Kidney glomerular epithelial cell (primary cell): ENCODE data around the gene CYP26B1.

Source experiments
- DNase-seq: peaks from one replicate; lab custom pipeline; 2025; lab: John Stamatoyannopoulos, UW

Gene CYP26B1

DNA sequence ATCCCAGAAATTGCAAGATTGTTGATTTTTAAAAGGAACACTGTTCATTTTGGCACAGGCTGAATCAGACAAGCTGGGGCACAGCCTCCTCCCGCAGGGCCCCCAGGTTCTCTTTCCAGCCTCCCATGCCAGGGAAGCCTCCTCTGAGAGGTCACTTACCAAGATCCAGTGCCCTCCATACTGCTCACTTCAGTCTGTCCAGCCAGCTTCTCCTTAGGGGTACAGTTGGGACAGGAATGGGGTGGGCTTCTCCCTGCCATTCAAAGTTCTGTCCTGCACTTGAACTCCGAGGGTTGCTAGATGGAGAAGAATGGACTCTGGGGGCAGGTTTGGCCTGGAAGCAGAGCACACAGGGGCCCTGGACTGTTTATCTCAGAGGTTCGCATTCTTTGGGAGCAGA is 7.5 kb upstream of the CYP26B1 start:
- DNase-seq = no peak

DNA sequence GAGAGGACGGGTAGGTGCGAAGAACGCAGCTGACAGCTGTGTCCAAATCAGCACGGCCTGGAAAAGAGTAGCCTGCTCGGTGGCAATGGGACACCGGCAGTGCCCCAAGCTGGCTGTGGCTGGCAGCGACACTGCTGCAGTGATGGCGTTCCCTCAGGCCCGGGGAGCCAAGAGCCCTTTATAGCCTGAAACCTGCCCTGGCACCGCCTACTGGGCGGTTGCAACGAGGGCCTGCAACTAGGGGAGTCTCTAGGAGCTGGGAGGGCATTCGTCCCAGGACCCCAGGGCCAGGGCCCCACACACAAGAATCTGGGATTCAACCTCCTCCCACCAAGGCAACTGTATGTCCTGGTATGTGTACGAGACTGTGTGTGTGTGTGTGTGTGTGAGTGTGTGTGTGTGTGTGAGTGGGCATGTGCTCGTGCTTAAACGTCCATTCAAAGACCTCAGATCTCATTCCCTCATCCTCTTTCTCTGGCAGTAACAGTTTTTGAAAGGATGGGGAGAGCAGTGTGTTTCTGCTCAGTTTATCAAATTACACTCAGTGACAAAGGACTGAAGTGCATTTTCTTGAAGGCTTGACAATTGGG is 6.8 kb upstream of the CYP26B1 start:
- no peak for DNase-seq

DNA sequence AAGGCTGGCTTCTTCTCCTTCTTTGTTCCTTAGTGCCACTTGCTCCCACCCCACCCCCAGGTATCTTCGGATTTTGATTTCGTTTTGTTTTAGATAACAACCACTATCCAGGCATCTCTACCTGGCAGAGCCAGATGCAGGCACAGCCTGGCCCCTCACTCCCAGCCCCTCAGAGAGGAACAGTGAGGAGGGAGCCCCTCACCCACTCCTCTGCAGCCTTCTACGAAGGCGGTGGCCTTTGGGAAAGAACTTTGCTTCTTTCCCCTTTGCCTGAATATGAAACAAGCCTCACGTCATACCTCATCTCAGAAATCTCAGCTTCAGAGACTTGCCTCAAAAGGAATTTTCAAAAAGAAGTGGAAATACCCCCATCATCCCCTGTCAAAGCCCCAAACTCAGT is 6.3 kb upstream of the CYP26B1 start:
- no peak for DNase-seq

DNA sequence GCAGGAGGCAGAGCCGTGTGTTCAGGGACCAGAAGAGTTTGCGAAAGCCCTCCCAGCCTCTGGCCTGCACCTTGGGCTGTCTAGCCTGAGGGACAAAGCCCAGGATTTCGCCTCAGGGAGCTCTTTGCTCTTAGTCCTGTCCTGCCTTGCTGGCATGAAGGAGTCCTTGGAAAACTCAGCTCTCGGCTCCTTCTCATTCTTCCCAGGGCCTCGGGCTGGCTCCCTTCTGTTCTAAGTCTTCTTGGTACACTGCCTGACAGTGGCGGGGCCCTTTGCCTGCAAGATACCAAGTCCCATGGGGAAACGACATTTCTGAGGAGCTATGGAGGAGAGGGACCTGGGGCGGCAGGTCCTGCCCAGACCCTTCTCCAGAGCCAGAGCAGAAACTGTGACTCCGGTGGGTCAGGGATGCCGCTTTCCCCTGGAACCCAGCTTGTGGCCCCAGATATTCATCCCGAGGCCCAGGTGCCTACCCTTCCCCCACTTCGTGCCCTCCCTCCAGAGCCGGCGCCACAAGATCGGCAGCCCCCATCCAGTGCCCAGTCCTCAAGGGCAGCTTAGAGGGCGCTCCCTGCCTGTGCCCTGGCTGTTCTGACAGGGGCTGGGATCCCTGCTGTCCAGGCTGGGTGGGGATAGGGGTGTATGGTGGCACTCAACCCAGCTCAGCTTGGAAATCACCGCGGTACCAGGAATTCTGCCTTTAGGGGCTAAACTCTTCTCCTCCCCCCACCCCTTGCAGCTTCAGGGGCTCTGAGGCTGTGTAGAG is 5.5 kb upstream of the CYP26B1 start:
- no peak for DNase-seq

DNA sequence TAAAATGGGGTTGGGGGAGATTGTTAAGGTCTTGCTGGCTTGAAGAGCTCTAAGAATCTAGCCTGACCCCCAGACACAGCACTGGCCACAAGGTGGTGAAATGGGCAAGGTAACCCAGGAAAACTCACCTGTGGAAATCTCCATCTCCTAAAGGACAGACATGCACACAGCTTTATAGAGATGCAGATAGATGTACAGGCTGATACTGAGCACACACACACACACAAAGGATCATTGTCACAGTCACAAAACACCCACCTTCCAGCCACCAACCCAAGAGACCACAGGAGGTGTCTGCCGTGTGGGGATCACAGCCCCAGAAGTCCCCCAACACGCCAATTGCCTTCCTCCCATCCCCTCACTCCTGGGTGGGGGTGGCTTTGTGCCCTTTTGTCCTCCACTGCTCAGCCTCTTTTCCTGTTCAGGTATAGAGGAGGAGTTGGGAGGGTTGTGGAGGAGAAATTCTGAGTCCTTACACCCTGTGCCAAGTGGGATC is 3.2 kb upstream of the CYP26B1 start:
- no peak for DNase-seq

DNA sequence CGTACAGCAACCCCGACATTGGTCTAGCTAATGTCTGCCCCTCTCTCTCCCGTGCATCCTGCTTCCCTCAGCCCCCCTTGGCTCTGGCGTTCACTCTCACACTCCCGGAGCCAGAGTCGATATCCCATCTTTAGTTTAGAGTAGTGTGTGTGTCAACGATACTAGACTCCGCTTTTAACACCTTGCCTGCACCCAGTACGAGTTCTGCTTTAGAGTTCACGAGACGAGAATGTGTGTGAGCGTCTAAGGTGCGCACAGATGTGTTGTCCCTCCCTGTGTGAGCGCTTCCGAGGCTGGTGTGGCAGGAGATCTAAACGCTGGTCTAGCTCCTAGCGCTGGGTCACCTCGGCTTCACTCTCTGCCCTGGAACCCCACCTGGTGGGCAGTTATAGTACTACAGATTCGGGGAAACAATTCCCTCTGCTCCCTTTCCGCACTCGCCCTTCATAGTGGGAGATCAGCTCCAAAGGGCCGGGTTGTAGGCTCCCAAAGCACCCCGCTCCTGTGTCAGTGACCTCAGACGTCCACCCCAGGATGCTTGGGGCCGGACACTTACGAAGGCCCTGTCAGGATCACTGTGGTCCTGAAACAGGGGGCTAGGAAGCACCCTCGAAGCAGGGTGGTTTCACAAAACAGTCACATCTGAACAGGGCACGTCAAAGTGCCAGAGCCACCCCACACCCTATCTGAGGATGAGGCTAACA is 2.6 kb upstream of the CYP26B1 start:
- peak; percentile 84 for DNase-seq

DNA sequence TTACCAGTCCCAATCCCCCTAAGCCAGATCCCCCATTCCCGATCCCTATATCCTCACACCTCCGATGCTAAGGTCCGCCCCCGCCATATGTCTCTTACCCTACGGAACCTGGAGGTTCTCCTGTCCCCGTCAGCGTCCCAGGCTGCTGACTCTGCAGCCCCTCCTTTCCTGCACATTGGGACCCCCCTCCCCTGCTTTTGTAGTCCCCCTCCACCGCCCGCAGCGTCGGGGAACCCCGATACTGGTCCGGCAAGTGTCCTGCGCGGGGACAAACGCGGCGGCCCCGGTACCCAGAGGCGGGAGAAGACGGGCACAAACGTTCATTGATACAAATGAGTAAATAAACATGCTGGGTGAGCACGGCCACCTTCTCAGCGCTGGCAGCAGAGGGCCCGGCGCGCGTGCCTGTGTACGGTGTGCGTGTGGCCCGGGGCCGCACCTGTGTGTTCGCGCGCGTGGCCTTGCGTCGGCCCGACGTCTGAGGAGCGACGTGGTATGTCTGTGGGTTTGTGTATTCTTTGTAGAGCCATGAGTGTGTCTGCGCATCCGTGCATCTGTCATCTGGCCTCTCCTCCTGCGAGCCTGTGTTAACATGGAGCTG is 2.0 kb upstream of the CYP26B1 start:
- no peak for DNase-seq

DNA sequence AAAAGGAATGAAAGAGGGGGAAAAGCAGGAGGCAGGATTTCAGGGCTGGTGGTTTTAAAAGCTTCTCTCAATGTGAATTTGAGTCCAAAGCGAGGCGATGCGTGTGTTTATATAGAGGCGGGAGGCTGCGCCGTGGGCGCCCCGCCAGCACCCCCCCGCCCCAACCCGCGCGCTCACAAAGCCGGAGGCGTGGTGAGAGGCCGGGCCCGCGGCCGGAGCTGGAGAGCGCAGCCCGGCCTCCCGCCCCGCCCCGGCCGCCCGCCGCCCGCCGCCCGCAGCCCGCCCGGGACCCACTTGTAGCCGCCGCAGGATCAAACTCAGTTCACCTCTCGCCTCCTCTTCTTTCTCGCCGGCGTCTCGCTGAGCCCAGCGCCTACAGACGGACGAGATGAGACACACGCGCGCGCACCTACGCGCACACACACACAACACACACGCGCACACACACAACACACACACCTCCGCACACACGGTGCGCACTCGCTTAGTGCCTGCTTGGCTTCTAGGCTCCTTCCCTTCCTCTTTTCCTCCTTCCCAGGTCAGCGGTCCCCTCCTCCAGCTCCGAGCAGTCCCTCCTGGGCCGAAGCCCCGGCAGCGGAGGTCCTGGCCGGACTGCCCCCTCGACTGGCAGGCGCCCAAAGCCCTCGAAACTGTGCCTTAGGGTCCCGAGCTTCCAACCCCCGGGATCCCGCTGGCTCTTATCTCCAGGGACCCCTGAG is 1.3 kb upstream of the CYP26B1 start:
- DNase-seq = no peak

DNA sequence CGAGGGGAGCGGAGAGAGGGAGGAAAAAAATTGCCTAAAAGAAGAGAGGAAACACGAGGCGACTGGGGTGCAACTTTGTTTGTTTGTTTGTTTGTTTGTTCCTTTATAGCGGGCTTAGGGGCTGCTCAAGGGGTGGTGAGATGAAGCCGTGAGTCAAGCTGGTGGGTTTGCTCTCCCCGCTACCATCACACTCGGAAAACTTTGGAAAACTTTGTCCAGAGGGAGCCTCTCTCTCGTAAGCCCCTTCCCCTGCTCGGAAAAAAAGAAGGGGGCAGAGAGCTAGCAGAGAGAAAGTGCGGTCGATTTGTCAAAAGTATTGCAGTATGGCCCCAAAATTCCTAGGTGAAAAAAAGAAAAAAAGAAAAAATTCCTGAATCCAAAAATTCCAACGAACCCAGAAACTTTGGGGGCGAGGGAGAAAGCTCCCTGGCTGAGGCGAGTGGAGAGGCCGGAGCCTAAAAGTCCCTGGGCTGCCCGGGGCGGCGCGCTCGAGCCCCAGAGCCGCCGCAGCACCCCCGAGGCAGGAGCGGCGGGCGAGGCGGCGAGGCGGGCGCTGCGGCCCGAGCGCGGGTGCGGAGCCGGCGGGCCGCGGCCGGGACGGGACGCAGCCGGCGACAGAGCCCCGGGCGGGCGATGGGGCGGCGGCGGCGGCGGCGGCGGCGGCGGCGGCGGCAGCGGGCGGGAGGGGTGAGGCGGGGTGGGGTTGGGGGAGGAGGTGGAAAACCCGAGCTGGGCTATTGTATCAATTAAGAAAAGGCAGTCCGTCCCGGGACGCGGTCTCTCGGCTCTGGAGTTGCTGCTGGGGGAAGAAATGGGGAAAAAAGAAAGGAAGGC is 558 bp upstream of the CYP26B1 start:
- no peak for DNase-seq

DNA sequence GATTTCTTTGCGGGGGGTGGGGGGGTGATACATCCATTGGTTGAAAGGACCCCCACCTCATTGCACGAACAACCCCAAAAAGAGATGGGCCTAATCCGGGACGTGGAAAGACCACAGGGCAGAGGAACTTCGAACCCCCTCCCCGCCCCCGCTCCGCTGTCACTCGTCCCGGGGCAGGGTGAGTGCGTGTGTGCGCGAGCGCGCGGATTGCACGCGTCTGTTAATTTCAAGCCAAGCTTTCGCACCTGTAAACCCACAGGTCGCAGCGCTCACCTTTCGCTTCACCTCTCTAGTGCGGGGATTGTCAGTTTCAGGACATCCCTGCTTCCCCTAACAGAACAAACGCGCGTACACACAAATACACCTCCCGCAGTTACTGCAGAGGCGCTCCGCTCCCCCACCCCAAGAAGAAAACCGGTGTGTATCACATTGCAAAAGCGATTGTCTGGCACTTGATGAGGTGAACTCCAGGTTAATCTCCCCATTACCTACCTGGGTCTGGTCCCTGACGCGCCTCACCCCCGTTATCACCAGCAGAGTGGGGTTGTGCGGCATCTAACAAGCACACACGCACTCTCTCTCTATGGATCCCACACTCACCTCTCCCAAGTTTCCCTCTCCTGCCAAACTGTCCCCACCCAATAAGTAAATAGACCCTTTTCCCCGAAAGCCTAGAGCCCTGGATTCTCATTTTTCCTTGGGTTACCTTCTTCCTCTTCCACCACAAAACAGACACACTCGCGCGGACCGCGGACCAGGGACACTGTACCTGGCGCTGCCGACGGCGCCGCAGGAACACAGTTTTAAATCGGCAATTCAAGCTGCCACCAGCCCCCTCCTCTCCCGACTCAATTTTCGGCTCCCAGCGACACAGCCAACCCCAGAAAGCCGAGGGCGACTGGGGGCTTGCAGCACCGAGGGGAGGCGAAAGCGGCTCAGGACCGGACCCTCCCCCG is 1.0 kb downstream of the CYP26B1 start:
- DNase-seq = no peak

DNA sequence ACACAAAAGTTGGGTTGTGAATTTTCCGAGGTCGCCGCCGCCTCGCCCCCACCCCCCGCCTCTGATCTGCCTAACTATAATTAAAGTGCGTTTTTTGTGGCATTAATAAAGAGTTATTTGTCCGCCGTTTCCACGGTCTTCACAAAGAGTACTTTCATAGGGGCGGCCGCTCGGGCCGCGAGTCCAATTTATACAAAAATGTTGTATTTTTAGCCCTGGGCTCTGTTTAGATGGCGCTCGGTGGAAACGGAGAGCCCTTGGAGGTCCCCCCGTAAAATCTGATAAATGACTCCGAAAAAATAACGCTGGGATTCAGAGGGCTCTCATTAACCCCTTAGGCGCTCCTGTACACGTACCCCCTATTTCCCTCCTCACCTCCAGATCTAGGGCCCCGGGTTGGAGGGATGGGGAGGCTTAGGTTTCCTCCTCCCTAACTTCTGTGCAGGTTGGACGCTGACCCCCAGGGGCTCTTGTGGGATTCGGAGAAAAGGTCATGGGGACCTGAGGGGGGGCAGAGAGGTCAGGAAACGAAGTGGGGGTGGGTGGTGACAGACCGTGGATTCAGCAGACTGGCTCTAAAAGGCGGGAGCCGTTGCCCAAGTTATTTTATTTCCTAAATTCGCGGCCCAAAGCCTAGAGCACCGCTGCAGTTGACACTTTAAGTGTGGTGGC is 1.9 kb downstream of the CYP26B1 start:
- no peak for DNase-seq

DNA sequence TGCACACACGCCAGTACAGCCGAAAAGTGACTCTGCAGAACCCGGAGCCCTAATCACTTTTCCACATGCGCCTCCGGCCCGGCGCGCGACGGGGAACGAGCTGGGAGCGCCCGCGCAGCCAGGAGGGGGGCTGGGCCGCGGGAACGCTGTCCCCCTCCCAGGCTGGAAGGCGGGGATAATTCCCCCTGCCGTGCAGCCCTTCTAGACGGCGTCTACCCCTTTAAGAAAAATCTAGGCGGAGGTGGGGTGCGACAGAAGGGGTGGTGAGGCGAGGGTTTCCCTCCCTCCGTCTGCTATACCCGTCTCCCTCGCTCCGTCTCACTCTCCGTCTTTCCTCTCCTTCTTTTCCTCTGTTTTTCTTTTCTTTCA is 2.4 kb downstream of the CYP26B1 start:
- DNase-seq = no peak

DNA sequence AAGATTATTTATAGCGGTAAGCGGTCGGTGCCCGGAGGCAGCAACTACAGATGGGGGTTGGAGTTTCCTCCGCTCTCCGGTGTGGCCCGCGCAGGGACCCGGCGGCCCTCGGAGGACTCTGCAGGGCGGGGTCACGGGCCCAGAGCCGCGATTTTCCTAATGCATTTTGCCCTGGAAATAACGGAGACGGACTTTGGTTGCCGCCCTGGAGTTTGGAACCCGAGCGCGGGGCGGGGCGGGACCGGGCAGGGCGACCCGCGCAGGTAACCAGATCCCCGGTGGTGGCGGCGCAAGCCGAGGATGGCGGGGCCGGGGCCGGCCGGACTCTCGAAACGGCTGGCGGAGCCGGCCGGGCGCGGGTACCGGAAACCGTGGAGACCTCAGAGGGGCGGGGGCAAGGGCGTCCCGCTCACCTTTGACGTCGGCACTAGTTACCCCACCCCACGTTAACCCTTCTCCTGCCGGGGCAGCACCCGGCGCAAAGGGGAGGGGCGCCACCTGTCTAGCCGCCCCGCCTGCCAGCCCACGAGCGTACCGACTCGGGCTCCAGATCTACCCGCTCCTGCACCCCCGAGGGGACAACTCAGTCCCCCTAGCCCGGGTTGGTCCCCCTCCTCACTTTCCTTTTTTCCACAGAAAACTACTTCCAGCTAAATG is 2.9 kb downstream of the CYP26B1 start:
- DNase-seq = no peak

DNA sequence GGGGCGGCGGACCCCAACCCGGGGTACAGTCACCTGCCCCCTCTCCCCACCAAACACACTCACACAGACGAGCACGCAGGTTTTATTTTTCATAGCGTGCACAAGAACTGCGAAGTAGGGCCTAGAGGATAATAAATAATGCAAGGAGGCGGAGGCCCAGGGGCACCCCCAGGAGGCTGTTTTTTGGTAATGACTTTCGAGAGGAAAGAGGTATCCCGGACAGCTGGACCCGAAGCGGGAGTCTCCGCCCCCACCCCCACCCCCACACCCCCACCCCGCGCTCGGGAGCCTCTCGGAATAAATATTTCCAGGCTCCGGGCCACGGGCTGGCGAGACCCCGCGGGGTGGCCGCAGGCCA is 3.4 kb downstream of the CYP26B1 start:
- no peak for DNase-seq

DNA sequence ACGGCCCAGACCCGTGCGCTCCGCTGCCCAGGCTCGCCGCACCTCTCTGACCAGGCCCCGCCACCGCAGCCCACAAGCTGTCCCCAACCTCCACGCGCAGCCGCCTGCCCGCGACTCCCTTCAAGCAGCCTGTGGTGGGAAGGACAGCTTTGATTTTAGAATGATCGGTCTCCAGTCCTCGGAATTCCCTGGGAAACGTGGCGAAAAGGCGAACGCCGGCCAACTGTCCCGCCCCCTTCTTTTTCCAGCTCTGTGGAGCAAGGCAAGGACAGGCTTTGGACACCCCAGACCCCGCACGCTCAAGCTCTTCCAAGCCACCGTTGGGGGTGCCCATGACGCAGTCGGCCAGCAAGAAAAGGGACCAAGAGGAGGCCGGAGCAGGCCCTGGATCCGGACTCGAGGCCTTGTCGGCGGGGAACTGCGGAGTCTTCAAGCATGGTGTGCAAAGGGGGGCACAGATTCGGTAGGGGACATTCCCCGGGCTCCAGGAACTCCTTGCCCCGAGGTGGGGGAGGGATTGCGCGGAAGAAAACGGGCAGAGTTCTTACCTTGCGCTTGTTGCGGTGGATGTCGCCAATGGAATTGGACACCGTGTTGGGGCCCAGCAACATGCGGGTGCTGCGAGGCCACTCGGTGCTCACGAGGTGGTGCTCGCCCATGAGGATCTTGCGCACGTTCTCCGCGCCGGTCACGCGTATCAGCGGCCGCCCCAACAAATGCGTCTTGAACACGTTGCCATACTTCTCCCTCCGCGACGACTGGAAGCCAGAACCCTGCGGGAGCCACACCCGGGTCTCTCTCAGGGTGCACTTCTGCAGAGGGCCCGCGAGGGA is 4.0 kb downstream of the CYP26B1 start:
- no peak for DNase-seq

DNA sequence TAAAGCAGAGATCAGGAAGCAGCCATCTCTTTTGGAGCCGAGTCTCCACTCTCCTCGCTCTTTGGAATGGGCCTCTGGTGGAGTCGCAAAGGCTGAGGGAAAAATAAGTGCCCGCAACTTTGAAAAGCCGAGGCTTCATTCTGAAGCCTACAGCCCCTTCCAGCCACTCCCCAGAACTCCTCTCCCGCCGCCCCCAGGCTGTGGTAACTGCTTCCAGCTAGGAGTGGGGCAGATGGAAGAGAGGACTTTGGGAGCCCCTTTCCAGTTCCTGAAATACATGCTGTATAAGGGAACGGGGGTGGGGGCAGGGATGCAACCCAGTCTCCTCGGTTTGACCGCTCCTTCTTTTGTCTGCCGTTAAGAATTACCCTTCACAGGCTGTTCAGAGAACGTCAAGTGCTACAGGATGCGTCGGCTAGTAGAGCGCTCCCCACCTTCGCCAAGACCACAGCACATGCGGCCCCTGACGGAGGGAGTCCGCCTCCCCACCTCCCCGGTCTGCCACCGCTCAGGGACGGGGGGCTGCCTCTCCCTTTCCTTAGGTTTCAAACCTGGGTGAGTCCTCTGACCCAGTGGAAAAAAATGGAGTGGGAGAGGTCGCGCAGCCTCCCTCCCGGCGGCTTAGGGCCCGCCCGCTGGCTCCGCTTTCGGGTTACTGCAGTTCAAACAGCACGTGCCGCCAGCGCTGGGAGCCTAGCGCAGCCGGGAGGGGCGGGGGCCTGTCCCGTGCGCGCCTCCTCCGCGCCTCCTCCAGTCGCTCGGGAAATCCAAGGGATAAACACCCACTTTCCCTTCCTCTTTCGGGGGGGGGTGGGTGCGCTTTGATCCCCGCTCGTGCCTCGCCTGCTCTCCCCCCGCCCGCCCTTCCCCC is 4.9 kb downstream of the CYP26B1 start:
- DNase-seq = no peak

DNA sequence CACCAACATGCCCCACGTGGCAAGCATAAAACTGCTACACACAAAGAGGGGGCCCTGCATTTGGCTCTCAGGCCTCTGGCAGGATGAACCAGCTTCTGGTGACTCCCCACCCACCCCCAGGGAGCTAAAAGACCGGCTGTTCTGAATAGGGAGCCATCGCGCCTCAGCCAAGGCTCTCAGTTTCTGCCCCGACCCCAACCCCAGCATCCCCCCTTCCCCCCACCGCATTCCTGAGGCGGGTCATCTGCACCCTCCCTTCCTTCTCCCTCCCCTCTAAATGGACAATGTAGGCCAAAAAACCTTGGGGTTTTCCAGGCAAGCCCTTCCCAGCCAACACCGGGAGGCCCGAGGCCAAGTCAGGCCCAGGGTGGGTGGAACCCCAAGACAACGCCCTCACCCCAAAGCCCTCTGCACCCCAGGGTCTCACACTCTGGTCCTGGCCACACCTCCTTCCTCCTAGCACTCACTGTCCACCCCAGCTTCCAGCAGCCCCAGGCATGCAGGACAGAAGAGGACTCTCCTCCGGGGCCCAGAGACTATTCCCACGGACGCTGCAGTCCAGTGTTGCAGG is 5.7 kb downstream of the CYP26B1 start:
- no peak for DNase-seq
